GM12872 (cell line): ENCODE data around the gene SETD3.

ENCODE experiments used
- TF ChIP-seq, protein P1 (sequence below): IDR thresholded peaks from 3 replicates; pipeline ENCODE4 v1.5.1; 2011; ENCODE audit warnings: low read depth, mild to moderate bottlenecking, low read length, moderate library complexity; ENCODE audit not compliant: insufficient read depth

SETD3 gene

DNA sequence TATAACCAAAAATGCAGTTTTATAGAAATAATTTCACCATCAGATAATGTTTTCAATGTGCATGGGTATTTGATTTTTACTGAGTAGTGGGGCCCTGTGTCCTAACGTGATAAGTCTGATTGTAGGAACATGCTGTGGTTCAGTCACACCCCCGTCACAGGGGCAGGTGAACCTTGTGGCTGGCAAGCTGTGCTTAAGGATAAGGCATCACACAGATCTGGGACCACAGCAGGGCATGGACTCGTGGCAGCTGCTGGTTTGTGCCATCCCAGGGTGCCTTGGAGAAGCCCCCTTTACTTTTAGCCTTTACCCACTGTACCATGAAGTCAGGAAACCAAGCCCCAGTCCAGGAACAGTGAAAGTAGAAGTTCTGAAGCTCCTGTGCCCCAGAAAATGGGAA lies 17.2 kb upstream of the SETD3 start:
- TF ChIP-seq, protein P1, sequence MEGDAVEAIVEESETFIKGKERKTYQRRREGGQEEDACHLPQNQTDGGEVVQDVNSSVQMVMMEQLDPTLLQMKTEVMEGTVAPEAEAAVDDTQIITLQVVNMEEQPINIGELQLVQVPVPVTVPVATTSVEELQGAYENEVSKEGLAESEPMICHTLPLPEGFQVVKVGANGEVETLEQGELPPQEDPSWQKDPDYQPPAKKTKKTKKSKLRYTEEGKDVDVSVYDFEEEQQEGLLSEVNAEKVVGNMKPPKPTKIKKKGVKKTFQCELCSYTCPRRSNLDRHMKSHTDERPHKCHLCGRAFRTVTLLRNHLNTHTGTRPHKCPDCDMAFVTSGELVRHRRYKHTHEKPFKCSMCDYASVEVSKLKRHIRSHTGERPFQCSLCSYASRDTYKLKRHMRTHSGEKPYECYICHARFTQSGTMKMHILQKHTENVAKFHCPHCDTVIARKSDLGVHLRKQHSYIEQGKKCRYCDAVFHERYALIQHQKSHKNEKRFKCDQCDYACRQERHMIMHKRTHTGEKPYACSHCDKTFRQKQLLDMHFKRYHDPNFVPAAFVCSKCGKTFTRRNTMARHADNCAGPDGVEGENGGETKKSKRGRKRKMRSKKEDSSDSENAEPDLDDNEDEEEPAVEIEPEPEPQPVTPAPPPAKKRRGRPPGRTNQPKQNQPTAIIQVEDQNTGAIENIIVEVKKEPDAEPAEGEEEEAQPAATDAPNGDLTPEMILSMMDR, result no peak

GRCh38 chr14:99497341-99497740 lies 16.7 kb upstream of the SETD3 start:
- TF ChIP-seq, protein P1, result no peak

GRCh38 chr14:99484106-99484505 lies 3.4 kb upstream of the SETD3 start:
- TF ChIP-seq, protein P1, result no peak

GRCh38 chr14:99481745-99482099 lies 1.1 kb upstream of the SETD3 start:
- TF ChIP-seq, protein P1, result 0 out of 3 replicates have a peak, but pooled peaks have one; percentile 4

DNA sequence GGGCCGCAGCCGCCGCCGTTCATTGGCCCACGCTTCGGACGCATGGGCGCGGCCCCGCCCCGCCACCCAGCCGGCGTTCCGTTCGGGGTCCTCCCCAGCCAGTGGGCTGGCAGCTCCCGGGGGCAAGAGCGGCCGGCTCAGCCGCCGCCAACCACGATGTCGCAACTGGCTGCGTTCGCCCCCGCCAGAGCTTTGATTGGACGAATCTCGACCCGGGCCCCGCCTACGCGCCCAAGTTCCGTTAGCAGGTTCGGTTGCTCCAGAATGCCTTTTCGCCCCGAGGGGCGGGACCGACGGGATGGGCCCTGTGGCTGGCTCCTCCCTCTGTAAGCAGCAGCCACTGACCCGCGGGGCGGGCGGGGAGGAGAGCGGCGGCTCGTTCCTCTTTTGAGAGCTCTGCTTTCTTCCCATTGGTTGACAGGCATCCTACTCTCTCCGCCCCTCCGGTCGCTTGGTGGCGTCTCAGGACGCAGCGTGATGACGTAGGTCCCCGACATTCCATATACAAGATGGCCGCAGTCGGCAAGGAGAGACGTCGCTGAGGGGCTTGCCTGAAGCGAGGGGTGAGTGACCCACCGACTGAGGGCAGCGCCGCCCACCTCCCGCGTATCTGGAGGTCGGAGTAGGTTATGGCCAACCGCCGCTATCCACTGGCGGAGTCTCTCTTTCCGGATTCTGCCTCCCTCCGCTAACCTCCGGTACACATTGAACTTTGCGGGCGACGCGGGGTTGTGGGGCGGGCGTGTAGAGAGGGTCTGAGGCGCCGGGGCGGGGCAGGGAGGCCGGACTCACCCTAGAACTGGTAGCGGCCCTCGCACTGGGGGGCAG lies 472 bp upstream of the SETD3 start, which contains the start of gene CCNK:
TSS of gene CCNK (plus strand) at position 493 of the 828 bp plus-strand sequence. CDS start 11,269 bp downstream, outside the sequence.
- TF ChIP-seq, protein P1, result no peak

DNA sequence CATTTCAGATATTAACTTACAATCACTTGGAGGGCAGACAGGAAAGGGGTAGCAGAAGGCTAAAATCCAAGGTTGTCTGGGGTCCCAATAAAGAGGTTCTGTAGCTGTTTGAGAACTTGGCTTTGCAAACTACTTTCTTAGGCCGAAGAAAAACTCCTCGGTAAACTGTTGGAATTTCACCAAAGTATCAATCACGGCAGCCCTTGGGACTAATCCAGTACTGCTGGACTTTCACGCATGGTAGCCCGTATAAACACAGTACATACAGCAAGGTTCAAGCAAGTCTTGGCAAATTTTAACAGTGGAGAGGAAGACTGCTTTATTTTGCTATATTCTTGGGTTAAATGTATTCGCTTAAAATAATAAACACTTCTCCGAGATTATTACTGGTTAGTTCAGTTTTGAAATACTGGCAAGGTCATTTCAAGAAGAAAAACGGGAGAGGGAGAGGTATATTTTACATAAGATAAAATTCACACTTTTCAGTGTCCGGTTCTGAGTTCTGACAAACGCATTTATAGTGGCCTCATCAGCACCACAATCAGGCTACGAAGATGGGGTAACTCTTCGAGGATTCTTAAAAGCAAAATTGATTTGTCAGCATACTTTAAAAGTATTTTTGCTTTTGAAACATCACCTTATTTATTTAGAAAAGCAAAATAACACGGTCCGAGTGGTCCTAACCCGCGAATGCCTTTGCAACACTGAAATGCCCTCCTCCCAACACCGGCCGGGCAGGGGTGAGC lies 1.3 kb downstream of the SETD3 start:
- TF ChIP-seq, protein P1, result no peak

DNA sequence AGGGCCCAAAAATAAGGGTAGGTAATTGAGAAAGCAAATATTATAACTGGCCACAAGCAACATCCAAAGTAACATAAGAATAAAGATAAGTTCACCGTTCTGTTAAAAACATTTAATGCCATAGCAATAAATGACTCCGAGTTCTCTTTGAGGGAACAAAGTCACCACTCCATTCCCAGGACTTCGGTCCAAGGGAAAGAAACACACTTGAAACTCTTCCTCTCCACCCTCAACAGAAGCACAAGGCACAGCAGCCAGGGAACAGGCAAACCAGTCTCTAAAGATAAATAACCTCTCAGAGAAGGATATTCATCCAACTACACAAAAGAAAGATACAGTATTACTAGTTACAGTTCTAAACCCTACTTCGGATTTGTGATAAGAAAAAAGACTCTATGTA lies 2.5 kb downstream of the SETD3 start:
- TF ChIP-seq, protein P1, result no peak
